GM10248 (cell line): ENCODE results near the gene CCL23.

Experiments used
- CTCF ChIA-PET: fragments of 300-600 bp; sonication (Branson Sonifier 250); formaldehyde crosslinking; extraction: SDS; loops from one replicate; lab custom pipeline; 2021; ENCODE audit warnings: antibody characterized with exemption; lab: Yijun Ruan, JAX
- POLR2A ChIA-PET: fragments of 350-650 bp; sonication (Branson Sonifier 250); formaldehyde crosslinking; extraction: SDS; loops from one replicate; lab custom pipeline; 2020; ENCODE audit warnings: antibody characterized with exemption; lab: Yijun Ruan, JAX
- DNase-seq: peaks from one replicate; pipeline ENCODE4 v3.0.0; 2012; ENCODE audit errors: extremely low spot score
- TF ChIP-seq, protein P1 (sequence below): IDR thresholded peaks from 2 replicates; pipeline ENCODE4 v1.5.1; 2012; ENCODE audit warnings: mild to moderate bottlenecking, low read depth; ENCODE audit errors: extremely low read depth, missing control alignments, control extremely low read depth

CCL23 gene

DNA sequence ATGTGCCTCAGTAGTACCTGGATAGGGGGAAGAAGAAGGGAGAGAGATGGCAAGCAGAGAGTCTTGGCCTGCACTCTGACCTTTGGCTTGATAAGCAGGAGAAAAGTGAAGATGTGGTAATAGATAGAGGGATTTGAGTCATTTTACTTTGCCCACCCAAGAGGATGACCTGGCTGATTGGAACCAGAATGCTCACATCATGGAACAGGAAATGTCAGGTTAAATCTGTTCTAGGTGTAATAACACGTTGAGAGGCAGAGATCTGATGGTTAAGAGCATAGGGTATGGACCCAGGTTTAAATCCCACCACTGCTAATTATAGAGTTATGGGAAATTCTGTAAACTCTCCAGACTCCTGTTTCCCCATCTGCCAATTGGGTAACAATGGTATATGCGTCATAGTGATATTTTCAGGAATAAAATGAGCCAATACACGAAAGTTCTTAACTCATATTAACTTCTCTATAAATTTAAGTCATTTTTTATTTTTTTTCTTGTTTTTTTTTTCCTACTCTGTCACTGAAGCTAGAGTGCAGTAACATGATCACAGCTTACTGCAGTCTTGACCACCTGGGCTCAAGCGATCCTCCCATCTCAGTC, 38.2 kb upstream of the CCL23 start:
- DNase-seq = no peak
- TF ChIP-seq, protein P1, sequence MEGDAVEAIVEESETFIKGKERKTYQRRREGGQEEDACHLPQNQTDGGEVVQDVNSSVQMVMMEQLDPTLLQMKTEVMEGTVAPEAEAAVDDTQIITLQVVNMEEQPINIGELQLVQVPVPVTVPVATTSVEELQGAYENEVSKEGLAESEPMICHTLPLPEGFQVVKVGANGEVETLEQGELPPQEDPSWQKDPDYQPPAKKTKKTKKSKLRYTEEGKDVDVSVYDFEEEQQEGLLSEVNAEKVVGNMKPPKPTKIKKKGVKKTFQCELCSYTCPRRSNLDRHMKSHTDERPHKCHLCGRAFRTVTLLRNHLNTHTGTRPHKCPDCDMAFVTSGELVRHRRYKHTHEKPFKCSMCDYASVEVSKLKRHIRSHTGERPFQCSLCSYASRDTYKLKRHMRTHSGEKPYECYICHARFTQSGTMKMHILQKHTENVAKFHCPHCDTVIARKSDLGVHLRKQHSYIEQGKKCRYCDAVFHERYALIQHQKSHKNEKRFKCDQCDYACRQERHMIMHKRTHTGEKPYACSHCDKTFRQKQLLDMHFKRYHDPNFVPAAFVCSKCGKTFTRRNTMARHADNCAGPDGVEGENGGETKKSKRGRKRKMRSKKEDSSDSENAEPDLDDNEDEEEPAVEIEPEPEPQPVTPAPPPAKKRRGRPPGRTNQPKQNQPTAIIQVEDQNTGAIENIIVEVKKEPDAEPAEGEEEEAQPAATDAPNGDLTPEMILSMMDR = no peak
- ChIA-PET POLR2A (no interaction called here), CTCF (interaction anchor here (1.3 to 7.5 kb wide), 3 partner anchors 15 to 92 kb away, joined by 3 to 67 read pairs (median 4); no protein-coding TSS in a partner anchor)

DNA sequence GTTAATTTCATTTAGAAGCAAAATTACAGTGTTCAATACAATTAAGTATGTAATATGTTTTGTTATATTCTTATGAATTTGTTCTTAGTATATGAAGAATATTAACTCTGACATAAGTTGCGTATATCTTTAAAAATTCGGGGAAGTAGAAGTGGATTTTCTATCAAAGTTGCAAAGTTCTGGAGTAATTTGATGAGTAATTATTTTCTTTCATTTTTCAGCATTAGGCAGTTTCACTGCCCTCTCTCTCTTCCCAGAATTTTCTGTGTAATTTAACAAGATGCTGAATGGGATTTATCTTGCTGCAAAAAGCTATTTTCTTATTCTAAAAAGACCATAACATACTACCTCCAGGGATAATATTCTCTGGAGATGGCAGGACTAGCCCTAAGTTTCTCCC, 37.4 kb upstream of the CCL23 start:
- POLR2A ChIA-PET = no interaction called here
- no peak for DNase-seq
- TF ChIP-seq, protein P1 = no peak
- CTCF ChIA-PET = interaction anchor here (1.3 to 7.5 kb wide), 3 partner anchors 16 to 95 kb away, joined by 3 to 67 read pairs (median 6); no protein-coding TSS in a partner anchor

GRCh38 chr17:36049643-36050042, 31.9 kb upstream of the CCL23 start:
- POLR2A ChIA-PET = no interaction called here
- CTCF ChIA-PET = interaction anchor here (2.3 kb wide), 1 partner anchor 23 kb away, joined by 9 read pairs; no protein-coding TSS in a partner anchor

GRCh38 chr17:36048066-36048465, 30.3 kb upstream of the CCL23 start:
- POLR2A ChIA-PET = no interaction called here
- CTCF ChIA-PET = interaction anchor here (0.9 to 2.3 kb wide), 3 partner anchors 10 to 79 kb away, joined by 3 to 9 read pairs (median 6); no protein-coding TSS in a partner anchor
- TF ChIP-seq, protein P1 = no peak
- no peak for DNase-seq

More at GRCh38 chr17:36049643-36050042, 31.9 kb upstream of the CCL23 start:
- no peak for DNase-seq
- TF ChIP-seq, protein P1 = no peak

DNA sequence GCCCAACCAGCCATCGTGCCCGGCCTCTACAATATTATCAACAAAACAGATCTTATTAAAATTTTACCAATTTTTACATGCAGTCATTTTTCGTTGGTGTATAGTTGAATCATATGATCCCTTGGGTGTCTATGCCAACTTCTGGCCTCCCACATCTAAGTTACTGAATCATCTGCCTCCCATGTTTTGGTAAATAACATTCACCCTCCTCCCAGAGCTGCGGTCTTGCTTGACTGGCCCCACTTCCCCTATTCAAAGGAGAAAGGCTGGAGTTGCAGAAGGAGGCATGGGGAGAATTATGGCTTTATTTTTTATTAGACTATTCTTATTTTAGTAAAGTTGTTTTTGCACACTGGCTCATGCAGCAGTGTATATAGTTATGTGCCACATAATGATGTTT, 18.5 kb upstream of the CCL23 start:
- TF ChIP-seq, protein P1 = no peak
- POLR2A ChIA-PET = no interaction called here
- DNase-seq = no peak
- CTCF ChIA-PET = interaction anchor here (1.5 to 2.3 kb wide), 2 partner anchors 36 to 67 kb away, joined by 4 to 9 read pairs; no protein-coding TSS in a partner anchor

DNA sequence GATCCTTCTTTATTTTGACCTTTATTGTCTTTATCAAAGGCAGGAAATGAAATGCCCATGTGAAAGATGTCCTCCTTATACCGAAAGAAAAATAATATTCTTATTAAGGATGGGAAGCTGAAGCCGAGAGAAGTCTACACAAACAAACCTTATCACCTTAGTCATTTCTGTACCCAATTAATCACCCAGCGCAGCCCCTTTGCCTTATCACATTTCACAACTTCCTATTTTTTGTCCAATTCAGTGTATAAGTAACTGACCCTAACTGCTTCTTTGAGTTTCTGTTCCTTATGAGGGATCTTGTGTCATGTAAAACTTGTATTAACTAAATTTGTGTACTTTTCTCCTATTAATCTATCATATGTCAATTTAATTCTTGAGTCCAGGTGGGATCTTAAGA, 16.4 kb upstream of the CCL23 start:
- POLR2A ChIA-PET = no interaction called here
- CTCF ChIA-PET = interaction anchor here (2.3 kb wide), 1 partner anchor 38 kb away, joined by 9 read pairs; no protein-coding TSS in a partner anchor
- DNase-seq = no peak
- TF ChIP-seq, protein P1 = no peak
